ENCODE measurements around the gene MDGA2.

The MDGA2 gene

DNA sequence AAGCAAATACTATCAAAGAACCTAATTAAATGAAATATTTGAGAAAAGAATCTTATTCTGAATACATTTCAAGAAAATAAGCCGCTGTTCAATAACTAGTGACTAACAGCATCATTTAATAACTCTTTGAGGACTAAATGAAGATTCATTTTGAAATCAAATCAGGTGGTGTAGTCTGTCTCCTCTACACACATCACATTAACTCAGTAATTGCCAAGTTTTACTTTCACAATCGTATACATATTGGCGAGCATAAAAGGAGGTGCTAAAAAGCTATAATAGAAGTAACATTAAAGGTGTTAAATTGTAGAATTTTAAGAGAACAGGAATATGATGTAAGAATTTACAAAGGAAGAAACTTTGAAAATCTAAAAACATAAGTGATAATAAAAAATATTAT is 185.1 kb downstream of the MDGA2 start:
- no peak for DNase-seq (ENCODE audit: low read depth in 2 of 2)

DNA sequence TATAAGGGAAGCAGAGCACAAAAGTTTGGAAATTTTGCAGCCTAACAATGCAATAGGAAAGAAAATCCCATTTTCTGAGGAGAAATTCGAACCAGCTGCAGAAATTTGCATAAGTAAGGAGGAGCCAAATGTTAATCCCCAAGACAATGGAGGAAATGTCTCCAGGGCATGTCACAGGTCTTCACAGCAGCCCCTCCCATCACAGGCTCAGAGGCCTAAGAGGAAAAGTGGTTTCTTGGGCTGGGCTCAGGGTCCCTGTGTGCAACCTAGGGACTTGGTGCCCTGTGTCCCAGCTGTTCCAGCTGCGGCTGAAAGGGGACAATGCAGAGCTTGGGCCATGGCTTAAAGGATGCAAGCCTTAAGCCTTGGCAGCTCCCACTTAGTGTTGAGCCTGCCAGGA is 190.0 kb downstream of the MDGA2 start:
- DNase-seq (ENCODE audit: low read depth in 2 of 2) = no peak

DNA sequence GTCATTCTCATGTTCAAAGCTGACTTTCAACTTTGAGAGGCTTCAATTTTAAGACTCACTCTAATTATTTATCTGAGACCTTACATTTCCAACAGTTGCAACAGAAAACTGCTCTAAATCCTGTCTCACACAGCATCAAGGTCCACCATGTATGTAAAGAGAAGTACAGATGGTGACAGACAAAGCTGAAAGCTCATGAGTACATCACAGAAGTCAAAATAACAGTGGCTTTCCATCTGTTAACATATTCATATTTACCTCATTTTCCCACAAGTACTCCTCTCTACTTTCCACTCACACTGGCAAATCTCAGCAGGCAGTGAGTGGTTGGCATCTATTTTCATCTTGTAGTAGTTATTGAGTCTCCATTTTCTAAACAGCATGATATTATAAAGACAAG is 192.0 kb downstream of the MDGA2 start:
- no peak for DNase-seq (ENCODE audit: low read depth in 2 of 2)

DNA sequence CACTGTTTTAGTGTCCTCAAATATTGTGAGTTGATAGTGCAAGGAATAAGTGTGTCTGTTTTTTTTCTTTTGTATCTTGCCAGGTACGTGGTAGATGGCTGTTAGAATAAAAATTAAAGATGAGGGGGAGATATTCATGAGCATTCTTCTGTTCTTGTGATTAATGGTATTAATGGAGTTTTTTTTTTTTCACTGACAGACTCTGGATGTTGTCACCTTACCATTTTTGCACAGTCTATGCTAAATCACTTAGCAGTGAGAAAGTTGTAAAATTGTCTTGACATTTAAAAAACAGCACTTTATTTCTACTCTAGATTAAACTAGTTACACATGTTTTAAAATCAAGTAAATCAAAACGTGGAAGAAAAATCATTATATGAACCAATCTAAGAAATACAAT is 204.3 kb downstream of the MDGA2 start:
- DNase-seq (ENCODE audit: low read depth in 2 of 2) = no peak

DNA sequence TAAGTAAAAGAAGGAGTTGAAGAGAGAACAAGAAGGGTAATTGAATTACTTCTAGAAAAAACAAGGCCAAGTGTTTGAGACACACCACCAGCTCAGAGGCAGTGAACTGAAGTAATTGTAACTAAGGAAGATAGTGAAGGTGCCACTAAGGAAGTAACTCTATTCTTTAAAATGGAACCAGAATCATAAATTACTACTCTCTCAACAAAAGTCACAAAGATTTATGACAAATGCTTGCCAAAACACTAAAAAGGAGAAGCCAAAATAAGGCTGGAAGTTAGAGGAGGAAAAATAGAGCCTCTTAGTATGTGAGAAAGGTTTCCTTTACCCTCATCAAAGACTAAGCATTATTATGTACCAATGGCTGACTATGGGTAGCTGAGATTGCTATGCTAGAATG is 208.5 kb downstream of the MDGA2 start:
- DNase-seq (ENCODE audit: low read depth in 2 of 2) = no peak

DNA sequence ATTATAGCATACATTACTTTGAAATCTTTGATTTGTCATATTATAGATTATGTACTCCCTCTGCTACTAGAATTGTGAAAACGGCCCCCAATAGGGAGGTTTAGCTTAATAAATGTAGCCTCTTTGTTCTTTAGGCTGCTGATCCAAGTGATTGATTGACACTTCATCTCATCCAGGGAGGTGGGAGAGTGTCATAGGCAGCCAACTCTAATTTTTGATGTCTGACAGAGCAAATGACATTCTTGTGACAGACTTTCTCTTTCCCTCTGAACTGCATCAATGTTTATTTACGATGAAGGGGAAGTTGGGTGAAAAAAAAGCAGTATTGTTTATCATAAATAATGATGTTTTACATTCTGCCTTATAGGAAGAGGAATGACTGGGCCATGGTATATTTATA is 221.4 kb downstream of the MDGA2 start:
- no peak for DNase-seq (ENCODE audit: low read depth in 2 of 2)

DNA sequence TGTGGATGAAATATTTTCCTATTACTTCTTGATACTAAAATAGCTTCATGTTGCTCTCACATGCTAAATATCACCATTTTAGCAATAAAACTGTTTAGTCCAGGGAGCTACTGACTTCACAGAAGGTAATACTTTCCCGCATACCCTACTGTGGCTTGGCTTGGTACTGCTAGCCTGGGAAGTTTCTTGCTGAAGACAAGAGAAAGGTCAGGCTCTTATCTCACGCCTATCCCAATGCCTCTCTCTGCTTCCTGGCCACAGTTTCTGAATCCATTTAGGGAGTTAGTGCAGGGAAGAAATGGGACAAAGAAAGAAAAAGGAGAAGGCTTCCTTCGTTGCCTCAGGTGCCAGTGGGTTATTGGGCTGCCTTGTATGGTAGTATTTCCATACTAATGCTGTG is 228.3 kb downstream of the MDGA2 start:
- no peak for DNase-seq (ENCODE audit: low read depth in 2 of 2)

DNA sequence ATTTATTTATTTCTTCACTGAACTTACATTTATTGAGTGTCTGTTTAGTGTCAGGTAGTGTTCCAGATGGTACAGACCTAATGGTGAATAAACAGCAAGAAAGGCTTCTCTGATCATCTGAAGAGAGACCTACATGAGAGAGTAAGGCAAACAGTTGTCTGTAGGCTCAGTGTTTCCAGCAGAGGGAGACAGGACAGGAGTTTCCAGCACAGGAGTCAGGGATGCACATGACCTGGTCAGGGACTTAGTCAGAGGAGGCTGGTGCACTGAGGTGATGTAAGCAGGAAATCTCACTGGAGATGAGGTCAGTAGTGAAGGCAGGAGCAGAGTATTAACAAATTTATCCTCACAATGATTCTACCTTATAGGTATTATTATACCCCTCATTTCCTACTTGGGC is 233.2 kb downstream of the MDGA2 start:
- no peak for DNase-seq (ENCODE audit: low read depth in 2 of 2)

DNA sequence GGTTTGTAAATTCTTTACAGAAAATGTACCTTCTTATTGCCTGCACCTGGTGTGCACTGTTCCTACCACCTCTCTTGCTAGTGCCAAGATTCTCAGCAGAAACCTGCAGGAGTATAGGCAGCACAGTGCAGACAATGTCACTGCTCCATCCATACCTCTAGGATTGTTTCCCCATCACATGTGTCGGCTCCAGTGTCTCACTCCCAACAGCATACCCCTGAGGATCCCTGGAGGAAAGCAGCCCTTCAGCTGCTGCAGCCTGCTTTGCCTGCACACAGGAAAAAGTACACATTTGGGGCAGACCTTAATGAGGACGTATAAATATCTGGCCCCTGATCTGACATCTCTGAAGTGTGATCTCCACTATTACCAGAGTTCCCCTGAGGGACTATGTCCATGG is 235.5 kb downstream of the MDGA2 start:
- DNase-seq (ENCODE audit: low read depth in 2 of 2) = no peak

DNA sequence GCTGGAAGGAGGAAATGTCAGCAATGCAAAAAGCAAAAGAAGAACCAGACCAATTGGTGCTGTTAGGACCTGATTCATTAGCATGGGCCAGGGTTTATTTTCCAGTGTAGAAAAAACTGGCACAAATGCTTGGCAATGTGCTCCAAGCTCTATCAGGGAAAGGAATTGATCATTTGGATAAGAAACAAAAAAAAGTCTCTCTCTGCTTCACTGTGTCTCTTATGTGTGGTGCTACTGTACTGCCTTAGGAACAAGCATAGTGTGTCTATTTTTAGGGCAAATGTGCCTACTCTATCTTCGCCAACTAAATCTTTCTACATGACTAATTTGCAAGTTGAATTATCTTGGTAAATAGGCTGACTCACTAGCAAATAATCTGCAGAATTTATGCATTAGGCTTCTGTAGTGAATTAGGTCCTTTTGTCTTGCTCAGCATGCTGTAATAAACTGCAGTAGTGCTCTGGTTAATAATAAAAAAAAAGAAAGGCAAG is 236.7 kb downstream of the MDGA2 start:
- no peak for DNase-seq (ENCODE audit: low read depth in 2 of 2)

DNA sequence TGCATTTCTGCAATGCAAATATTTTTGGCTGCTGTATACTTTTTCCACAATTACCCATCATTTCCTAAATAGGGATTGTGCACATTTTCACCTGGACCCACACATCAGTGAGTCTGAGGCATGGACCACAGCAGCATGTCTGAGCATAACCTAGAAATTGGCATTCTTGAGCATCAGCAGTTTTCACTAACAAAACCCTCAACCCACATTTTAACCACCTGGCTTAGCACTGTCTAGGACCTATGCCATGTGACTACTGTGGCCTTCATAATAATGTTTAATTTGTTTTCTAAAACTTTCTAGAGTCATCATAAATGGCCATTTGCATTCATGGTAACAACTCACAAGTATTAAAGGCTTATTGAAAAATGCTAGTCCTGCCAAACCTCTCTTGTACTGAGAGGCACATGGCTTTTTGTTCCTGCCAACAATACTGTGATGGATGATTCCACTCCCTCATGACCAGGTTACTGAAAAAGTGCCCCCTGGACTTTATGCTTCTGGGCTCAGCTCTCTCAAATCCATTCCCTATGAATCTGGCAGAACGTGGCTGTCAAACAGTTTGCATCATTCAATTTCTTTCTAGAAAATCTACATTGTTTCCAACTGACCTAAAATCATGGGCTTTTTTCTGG is 240.0 kb downstream of the MDGA2 start:
- no peak for DNase-seq (ENCODE audit: low read depth in 2 of 2)

DNA sequence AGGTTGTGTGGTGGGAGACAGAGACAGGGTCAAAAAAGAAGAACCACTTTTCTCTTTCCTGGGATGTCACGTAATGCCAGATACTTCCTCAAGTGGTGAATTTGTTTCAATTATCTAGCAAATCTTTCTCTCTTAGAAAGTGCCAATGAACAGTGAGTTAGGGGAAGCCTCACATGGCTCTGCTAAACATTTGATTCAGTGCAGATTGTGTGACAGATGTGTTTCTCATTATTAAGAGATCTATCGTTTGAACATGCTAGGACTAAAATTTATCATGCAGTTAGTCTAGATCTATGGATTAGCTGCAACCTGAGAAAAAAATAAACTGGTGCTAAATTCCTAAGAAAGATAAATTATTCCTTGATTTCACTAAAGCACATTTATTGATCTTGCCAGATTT is 247.8 kb downstream of the MDGA2 start:
- DNase-seq (ENCODE audit: low read depth in 2 of 2) = no peak

DNA sequence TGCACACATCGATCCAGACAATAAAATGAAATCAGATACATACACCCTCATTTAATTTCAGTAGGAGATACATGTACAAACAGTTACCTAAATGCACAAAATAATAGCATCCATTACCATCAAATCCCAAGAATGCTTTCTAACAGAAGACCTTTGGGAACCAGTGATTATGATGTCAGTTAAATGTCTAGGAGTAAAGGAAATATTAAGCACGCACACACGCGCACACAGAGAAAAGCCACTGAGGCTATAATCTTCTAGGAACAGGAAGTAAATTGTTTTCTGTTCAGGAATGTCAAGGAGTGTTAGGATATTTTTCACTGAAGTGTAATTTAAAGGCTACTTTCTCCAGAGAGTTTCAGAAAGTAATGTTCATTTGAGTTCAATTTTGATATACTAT is 250.1 kb downstream of the MDGA2 start:
- DNase-seq (ENCODE audit: low read depth in 2 of 2) = no peak

DNA sequence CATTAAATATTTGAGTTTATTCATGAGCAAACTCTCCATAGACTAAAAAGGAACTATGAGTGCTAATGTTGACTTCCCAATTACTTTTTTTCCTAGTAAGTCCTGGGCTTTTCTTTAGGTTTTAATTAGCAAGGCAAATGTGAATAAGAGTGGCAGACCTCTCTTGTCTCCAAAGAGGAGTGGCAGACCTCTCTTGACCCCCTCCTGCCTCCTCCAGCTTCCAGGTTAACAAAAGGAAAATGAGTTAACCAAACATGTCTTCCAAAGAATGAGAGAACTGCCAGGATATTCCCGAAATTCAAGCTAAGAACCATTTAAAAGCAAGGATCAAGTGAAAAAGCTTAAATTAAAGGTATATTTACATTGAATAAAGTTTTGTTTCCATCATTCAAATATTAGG is 253.2 kb downstream of the MDGA2 start:
- no peak for DNase-seq (ENCODE audit: low read depth in 2 of 2)

DNA sequence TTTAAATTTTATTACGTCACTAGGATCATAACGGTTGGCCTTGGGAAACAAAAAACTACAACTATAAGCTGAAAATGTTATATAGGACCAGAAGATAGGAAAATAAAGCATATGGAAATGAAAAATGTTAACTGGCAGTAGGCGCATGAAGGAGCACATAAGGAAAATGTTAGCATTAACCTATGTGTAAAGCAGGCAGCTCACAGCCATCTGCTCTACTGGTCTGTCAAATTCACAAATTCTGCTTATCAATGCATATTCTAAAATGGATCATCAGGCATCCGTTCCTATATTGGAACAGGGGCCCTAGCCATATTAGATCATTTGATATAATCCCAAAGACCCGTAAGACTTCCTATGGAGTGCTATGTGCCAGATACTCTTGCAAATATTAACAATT is 263.9 kb downstream of the MDGA2 start:
- no peak for DNase-seq (ENCODE audit: low read depth in 2 of 2)

DNA sequence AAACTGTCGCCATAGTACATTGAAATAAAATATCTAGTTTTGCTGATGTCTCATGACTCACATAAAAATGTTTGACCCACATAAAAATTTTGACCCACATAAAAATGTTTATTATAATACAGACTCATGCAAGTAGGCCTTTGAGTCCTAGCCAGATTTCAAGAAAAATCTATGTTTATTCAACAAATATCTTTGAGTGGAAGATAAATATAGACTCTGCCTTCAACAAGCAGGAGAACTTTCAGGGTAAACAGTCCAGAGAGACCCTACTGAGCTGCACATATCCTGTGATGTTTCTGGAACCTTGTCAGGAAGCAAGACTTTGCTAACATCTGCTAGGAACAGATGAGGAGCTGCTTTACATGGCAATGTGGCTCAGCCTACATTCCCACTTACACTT is 283.1 kb downstream of the MDGA2 start:
- DNase-seq (ENCODE audit: low read depth in 2 of 2) = no peak

DNA sequence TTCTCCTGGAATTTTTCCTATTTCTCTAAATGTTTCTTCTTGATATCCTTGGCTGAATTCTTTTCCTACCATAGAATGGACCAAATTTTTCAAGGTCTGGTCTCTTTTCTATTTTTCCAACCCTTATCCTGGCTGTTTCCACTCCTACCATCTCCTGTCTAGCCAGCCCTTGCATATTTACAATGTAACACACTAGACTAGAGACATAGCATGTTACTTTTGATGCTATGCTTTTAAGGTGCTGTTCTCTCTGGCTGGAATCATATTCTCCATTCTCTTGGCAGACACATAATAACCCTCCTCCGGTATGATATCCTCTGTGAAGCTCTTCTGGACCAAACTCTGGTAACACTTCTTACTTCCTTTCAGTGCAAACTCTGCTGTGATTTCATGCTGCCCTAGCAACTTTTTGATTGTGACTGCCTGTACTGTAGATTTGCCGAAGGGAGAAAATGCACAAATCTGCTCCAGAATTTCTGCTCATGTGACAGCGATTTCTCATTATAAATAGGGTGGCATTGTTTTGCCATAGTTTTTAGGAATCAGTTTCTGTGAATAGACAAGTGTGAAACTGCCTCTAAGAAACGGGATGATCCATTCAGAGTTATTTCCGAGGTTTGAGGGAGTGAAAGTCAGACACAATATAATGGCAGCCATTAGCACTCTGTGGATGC is 284.4 kb downstream of the MDGA2 start:
- DNase-seq (ENCODE audit: low read depth in 2 of 2) = no peak

DNA sequence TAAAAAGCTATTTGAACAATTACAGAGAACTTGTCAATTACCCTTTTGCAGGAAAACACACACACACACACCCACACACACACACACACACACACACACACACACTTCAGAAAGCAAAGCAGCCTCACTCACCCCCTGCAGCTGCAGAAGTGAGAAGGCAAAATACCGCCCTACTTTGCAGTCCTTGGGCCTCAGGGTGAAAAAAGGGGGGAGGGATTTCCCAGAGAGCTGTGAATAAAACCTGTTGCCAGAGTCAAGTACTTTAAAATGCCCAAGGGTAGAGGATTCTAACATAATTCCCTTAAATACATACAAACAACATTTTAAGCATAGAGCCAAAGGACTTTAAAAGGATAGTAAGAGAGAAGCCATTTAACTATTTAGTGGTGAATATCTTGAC is 285.9 kb downstream of the MDGA2 start:
- no peak for DNase-seq (ENCODE audit: low read depth in 2 of 2)

DNA sequence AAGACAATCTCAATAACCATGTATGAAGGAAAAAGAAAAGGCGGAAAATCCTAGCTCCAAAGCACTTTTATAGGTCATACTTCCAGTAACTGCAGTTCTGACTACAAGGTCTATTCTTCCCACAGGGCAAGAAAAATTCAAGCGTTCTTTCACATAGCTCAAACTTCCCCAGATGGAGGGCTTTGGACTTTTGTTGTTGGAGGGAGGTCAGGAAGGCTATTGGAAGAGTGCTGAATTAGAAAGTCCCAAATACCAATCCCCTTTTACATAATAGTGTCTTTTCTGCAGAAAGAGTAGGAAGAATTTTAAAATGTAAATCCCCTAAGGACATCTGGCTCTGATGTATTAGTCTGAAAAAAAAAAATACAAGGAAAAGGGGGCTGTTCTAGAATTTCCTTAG is 309.4 kb downstream of the MDGA2 start:
- DNase-seq (ENCODE audit: low read depth in 2 of 2) = no peak

DNA sequence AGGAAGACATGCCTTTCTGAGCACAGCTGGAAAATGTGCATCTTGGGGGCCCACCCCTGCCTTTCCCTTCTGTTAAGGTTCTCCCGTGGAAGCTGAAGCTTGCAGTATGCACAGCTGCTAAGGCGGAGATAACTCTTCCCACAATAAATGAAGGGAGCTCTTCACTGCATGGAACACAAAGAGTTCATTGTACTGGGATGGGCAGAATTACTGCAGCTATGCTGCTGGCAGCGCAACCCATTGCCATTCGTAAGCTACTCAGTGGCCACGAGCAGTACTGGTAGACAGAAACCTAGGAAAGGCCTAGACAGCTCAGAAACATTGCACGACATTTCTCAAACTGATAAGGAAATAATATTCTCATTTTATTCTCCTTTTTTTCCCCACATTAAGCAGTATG is 310.2 kb downstream of the MDGA2 start:
- DNase-seq (ENCODE audit: low read depth in 2 of 2) = no peak

DNA sequence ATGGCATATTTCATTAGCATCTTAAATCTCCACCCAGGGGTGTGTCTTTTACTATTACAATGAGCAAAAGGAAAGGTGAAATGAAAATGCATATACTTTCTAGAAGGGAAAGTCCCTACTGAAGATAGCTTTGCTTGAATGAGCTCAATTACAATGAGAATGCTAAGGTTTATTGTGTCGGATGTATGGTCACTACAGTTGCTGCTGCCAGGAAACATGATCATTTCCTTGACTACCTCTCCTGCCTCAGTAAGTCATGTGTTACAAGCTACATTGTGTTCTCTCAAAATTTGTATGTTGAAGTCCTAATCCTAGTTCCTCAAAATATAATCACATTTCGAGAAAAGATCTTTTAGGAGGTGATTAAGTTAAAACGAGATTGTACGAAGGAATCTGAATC is 322.2 kb downstream of the MDGA2 start:
- no peak for DNase-seq (ENCODE audit: low read depth in 2 of 2)

DNA sequence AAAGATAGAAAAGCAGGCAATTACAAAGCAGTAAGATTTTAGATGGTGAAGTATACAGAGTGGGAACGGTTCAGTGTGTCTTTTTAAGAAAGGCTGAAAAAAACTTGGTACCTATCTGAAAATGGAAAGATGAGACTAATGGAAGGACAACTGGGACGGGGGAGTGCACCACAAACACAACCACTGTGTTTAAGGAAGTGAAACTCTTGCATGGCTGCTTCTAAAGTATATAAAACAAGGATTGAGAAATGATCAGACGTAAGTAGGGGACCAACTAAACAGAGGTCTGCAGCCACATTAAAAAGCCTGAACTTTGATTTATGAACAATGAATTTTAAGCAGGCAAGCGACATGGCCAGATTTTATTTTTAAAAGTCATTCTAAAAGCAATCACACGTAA is 328.6 kb downstream of the MDGA2 start:
- no peak for DNase-seq (ENCODE audit: low read depth in 2 of 2)

DNA sequence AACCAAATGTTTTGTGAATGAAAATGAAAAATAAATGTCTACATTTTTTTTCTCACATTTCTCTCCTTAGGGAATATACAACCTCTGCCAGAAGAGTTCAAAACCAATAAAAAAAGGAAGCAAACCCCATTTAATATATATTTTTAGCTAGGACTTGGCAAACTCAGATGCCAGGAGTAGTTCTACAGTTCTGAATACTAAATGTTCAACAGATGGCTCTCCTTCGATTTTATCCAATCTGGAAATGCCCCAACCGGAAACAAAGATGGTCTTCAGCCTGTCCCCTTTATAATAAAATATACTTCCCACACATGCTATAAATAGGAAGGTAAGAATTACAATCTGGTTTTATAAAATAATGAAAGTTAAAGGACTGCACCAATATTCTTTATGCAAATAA is 330.4 kb downstream of the MDGA2 start:
- DNase-seq (ENCODE audit: low read depth in 2 of 2) = no peak

DNA sequence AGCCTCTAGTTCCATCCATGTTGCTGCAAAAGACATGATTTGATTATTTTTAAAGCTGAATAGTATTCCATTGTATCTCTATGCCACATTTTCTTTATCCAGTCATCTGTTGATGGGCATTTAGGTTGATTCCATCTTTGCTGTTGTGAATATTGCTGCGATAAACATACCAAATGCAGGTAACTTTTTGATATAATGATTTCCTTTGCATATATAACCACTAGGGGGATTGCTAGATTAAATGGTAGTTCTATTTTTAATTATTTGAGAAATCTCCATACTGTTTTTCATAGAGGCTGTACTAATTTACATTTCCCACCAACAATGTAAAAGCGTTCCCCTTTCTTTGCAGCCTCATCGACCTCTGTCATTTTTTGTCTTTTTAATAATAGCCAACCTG is 342.5 kb downstream of the MDGA2 start:
- DNase-seq (ENCODE audit: low read depth in 2 of 2) = no peak

Measured in stimulated activated CD8-positive, alpha-beta memory T cell treated with anti-CD3 and anti-CD28 coated beads, Interleukin-7, amount 100 ng/mL, for 1 hour (primary cell).